SK-N-DZ (cell line): ENCODE data around the gene CDH13.

Experiments used
- DNase-seq: peaks from one replicate; pipeline ENCODE4 v3.0.0-alpha.2; 2015; ENCODE audit warnings: low spot score

CDH13 gene

DNA sequence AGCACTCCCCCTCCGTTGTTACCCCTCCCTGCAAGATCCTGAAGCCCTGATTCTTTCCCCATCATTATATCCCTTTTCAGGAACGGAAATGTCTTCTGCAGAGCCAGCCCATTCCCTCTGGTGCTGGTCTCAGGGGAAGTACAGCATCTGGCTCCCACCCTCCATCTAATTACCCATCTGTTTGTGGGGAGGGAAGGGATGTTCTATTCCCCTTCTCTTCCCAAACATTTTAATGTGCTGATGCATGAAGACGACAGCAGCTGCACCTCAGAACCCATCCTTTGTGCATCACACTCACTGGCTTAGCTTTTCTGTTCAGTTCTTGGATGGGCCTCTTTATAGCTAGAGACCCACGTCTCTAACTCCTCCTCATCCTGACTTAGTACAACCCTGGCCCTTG lies 367.2 kb downstream of the CDH13 start:
- no peak for DNase-seq

DNA sequence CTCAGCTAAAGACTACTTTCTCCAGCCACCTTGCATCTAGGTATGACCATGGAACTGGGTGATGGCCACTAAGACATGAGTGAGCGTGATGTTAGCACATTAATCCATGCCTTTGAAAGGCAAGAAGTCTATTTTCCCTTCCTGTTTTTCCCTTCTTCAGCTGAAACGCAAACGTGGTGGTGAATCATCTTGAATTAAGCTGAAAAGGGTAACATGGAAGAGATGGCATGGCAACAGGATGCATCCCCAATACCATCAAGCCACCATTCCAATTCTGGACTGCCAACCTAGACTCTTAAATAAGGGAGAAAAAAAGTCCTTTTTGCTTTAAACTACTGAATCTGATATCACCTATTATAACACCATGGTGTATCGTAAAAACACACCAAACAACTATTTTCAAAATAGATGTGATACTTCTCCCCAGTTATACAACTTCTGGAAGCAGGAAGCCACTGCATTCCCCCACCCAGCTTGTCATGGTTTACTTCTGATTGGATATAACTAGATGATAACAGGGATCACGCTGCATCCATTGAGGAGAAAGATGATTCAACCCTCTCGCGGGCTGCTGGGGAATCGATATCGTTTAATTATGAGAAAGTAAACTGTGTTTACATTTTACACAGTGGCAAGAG lies 368.6 kb downstream of the CDH13 start:
- no peak for DNase-seq

DNA sequence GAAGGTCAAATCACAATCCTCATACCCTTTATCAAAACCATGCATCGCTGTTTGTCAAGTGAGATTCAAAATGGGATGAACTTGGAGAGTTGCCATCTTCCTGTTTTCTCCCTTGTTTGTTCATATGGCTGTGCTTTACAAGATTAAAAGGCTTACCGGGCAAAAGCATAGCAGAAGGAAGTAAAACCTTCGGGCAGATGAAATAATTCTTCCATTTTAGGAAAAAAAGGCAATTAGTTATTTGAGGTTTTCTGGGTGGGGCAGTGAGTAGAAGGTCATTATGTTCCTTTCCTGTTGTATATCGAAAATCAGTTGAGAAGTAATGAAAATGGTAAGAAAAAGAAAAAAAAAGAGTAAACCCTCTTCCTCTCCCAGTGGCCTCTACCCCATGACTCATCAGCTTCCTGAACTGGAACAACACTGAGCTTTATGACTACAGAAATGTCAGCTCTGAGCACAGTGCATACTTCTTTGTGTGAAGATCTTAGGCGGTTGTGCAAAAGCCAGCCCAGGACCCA lies 369.2 kb downstream of the CDH13 start:
- no peak for DNase-seq

DNA sequence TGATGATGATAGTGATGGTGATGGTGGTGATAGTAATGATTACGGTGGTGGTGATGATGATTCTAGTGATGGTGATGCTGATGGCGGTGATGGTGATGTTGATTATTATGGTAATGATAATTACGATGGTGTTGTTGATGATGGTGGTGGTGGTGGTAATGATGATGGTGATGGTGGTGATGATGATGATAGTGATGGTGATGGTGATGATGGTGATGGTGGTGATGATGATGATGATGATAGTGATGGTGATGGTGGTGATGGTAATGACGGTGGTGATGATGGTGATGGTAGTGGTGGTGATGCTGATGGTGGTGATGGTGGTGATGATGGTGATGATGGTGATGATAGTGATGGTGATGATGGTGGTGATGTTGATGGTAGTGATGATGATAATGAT lies 370.0 kb downstream of the CDH13 start:
- DNase-seq, result no peak

DNA sequence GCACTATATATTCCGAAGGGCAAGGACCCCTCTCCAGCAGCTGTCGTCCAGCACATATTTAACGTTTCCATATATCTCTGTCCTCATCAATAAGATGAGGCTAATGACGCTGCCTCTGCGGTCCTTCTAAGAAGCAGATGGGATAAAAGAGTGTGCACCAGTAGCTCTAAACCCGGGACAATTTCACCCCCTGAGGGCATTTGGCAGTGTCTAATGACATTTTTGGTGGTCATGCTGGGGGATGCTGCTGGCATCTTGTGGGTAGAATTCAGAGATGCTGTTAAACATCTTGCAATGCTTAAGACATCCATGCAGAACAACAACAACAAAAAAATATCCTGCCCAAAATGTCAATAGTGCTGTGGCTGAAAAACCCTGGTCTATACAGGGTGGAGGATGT lies 372.9 kb downstream of the CDH13 start:
- DNase-seq, result no peak

DNA sequence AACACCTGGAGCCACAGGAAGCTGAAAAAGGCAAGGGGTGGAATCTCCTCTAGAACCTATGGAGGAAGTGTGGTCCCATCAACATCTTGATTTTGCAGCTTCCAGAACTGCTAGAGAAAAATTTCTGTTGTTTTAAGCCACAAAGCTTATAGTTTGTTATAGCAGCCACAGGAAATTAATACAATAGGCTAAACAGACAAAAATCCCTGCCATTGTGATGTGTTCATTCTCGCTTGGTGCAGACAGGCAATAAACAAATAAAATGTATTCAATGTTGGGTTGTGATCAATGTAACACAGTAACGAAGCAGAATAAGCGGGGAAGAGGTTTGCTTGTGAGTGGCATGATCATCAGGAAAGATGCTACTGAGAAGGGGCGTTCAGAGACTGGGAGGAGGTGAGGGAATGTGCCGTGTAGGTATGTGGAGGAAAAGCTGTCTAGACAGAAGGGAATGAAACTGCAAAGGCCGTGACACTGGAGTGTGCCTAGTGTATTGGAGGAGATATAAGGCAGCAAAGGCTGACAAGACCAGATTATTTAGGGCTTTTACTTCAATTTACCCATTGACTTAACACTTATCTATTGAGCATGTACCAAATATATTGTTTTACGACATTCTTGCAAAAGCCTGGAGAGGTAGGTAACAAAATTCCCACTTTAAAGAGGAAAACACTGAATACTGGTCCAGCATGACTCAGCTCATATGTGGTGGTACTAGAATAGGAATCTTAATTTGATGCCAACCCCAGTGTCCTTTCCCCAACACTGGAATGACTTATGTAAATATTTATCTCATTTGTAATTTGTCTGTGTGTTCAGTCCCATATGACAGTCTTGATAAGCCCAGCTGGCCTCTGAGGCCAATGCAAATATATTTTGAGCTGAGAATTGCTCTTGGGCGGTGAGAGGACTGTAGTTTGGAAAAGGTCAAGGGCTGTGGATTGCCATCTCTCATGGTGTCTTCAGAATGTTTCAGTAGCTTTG lies 375.9 kb downstream of the CDH13 start:
- DNase-seq, result no peak

DNA sequence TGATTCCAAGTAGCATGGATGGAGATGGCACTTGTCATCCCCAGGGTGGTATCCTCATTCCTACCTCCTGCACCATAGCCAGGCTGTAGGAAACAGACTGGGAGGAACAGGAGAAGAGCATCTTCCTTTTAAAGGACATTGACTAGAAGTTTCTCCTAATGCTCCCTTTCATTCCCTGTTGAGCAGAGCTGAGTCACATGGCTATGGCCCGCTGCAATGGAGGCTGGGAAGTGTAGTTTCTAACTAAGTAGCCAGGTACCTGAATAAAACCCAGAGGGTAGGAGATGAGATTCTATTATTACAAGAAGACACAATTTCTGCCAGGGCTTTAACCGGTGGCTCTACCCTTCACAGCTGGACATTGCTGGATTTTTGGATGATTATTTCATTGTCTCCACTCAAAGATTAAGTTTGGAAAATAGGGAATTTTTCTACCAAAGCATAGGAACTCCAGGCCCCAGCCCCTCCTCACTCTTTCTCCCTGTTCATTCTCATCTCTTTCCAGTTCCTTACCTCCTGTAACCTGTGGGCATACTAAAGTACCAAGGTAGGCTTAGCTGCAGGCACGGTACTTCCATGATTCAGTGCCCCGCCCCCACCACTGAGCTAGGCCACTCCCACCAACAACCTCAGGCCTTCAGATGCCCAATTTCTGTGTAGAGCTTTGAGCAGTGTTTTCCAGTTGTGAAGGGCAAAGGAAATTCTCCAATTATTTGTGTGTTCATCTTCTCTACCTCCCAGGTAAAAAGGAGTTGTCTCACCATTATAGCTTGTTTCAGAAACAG lies 378.3 kb downstream of the CDH13 start:
- DNase-seq, result no peak

DNA sequence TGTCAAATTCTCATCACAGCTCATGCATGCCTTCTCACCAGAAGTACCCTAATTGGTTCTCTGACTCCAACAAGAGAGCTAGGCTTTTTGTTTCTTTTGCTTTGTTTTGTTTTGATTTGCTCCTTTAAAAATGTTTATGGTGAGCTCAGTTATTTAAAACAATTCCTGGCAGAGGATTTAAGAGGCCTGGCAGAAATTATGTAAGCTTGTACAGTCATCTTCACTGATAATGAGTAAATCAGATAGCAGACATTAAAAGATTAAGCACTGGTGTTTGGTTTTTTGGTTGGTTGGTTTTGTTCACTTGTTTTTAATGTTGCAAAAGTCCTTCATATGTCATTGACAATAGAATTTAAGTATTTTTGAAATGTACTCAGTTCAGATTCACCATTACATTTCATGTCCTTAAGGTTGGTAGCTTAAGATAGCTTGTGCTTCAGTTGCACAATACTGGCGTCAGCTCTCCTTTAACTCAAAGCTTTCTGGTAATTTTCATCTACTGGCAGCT lies 378.9 kb downstream of the CDH13 start:
- DNase-seq, result no peak

DNA sequence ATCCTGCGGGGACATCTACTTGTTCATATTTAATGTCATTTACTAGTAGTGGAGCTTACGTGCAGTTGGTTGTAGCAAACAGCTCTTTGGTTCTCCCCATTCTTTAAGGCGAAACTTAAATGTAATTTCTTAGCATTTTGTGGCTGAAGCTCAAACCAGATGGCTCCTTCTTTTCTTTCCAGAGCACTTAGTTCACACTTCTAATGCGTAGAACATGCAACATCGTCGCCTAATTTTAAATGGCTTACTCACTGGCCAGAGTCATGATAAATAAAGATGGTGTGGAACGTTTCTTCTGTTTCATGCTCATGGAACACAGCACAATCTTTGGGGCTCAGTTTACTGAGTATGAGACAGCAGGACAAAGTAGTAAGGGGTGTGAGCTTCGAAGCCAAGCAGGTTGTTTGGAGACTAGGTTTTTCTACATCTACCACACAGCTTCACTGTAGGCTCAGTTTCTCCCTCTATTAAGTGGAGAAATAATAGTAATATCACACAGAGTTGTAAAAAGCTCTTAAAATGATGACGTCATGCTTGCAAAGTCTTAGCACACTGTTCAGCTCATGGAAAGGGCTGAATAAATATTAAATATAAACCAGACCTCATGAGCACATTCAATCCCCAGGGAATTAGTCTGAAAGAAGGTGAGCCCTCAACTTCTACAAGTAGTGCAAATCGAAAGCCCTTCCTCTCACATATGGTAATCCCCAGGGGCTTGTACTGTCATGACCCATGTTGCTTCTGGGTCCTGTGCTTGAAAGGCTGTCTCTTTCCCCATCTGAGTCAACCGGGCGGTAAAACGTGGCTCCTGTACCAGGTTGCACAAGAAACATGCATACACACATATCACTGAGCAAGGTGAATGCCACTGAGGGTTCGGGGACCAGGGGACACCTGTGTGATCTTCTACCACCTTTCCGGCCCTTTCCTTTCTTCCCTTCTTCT lies 384.3 kb downstream of the CDH13 start:
- DNase-seq, result no peak

DNA sequence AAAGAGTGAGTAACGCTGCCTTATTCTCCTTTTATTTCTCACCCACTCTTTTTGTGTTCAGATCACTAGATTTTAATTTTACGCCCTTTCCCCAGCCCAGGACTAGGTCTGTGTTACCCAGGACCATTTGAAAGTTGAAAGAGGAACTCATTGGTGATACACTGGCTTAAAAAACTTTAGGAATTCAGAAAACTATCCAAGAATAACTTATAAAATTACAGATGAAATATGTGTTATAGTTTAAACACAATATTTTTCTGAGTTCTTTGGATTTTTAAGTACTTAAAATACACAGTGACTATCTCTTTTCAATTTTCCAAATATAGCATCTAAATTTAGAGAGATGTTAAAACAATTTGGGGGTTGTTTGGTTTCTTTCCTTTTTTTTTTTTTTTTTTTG lies 385.2 kb downstream of the CDH13 start:
- DNase-seq, result no peak

DNA sequence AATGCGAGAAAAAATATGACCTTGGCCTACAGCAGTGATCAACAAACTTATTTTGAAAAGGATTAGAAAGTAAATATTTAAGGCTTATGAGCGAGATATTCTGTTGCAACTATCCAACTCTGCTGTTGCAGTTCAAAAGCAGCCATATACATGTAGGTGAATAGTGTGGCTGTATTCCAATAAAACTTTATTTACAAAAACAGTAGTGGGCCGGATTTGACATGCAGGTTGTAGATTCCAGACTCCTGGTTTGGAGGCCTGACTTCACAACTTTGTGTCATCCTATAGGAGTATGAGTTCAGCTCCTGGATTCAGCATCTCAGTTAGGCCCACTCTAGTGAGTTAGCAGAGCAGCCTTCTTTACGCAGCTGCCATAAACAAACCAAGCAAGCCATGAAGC lies 386.3 kb downstream of the CDH13 start:
- no peak for DNase-seq

DNA sequence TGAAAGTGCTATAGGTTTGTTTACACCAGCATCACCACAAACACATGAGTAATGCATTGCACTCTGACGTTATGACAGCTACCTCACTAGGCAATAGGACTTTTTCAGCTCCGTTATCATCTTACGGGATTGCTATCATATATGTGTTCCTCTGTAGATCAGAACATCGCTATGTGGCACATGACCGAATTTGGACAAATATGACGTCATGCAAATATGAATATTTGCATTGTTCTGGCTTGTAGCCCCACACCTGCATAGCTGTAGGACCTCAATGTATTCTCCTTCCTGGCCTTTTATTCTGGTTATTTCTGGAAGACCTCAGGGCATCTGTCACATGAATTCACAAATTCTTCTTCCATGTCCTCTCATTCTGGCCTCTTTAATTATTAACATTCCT lies 393.2 kb downstream of the CDH13 start:
- no peak for DNase-seq

DNA sequence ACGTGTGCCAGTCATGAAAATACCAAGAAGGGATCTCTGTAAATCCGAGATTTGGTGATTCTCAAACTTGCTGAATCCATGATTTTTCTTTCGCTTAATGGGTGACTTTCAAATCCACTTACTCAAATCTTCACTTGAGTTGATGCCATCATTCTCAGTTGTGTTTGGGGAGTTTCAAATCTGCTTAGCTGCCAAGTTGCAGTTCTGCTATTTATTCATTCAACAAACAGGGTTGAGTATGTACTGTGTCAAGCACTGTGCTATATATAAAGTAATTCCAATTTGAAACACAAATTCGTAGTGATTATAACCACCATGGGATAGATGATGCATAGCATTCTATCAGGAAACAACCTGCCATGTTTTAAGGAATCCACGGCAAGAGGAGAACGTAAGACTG lies 394.3 kb downstream of the CDH13 start:
- DNase-seq, result no peak

DNA sequence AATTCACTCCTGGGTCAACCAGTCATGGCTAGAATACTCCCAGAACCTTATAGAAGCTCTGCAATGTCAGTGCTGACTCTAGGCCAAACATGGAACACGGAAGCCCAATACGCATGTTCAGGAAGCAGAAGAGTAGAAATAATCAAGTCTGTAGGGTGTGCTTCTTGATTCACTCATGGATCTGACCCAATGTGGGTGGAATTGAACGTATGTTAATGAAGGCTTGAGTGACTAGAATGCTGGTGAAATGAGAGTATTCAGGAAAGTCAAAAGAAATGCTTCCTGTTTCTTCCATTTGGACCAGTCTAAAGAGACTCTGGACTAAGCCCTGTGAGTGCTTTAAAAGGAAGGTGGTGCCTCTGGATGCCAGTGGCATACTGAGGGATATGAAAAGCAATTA lies 395.0 kb downstream of the CDH13 start:
- no peak for DNase-seq

DNA sequence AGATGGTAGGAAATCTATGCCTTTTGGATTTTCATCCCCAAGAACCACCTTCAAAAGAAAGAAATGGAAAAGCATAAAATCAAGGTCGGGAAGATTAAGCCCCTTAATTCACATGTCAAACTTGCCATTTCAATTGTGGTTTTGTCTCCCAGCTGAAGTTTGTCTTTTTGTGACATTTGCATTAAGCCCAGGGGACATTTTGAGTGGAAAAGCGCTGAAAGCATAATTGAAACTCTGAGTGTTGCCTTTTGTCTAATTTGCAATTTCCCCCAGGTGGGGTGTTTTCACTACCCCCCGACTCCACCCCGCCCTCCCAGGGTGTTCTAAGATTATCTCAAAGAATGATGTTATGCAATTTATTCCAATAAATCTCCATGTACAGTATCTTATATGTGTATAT lies 396.2 kb downstream of the CDH13 start:
- no peak for DNase-seq

DNA sequence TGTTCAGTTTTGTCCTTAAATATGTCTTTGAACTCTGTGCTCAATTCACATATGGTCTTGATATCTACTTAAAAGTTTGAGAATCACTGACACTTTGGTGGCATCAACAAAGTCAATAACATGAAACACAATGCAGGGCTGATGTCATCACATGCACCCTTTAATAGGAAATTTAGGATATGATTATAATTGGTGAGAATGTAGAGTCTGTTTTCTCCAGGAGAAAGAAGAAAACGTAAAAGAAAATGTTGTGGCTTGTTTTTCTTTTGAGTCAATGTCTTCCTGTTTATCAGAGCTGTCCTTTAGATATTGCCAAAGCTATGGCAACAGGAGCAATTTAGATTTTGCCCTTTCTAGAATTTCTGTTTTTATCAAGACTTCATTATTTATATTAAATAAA lies 396.9 kb downstream of the CDH13 start:
- no peak for DNase-seq

DNA sequence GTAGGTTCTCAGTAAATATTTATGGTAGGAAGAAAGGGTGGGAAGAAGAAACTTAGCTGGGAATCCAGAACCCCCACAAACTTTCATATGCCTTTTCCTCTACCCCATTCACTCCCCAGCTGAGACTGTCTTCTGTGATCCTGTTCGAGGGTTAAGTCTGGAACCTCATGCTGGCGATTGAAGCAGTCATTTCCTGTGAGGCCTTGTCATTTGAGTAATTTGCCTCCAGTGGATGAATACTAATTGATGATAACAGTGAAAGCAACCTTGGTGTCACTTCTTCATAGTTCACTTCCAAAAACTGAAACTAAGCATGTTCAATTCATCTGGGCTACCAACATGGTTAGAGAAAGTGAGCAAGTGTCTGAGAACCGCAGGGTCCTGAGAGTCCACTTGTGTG lies 401.2 kb downstream of the CDH13 start:
- no peak for DNase-seq

DNA sequence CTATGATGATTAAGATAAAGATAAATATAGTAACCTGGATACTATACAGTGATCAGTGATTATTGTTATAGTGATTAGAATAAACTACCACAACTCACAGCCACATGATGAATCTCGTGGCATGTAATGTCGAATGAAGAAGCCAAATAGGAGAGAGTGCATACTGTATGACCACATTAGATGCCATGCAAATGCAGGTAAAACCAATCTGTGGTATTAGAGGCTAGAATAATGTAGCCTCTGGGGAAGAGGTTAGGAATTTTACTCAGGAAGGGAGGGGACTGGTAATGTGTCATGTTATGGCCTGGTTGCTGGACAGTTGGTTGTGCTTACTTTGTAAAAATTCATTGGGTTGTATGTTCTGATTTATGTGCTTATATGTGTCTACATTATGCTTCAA lies 402.7 kb downstream of the CDH13 start:
- DNase-seq, result no peak

DNA sequence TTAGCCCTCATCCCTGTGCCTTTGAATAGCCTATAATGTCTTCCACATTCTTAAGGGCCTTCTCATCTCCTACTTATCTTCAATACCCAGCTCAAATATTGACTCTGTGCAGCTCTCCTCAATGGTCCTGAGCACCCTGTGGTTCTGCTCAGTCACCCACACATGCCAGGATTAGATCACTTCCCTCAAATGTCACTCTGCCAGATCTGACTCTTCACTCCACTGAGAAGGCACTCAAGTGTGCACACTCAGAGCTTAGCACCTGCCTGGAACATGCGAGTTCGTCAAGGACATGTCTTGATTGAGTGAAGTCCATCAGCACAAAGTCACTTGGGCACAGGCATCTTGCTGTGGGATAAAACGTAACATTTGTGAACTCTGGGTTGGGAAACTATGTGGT lies 404.8 kb downstream of the CDH13 start:
- no peak for DNase-seq

DNA sequence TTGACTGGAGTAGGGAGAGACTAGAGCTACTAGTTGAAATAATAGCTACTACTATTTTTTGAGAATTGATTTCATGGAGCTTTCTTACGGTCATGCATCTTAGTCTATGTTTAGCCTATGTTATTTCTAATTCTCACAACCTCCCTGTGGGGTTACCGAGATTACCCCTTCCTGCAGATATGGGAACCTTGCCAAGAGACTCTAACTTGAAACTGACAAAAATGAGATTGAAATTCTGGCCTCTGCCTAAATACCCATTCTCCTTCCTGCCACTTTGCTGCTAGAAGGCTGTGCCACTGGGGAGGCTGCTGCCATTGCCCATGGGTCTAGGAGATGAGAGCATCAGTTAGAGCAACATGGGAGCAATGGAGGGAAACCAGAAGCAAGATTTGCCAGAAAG lies 410.3 kb downstream of the CDH13 start:
- no peak for DNase-seq

DNA sequence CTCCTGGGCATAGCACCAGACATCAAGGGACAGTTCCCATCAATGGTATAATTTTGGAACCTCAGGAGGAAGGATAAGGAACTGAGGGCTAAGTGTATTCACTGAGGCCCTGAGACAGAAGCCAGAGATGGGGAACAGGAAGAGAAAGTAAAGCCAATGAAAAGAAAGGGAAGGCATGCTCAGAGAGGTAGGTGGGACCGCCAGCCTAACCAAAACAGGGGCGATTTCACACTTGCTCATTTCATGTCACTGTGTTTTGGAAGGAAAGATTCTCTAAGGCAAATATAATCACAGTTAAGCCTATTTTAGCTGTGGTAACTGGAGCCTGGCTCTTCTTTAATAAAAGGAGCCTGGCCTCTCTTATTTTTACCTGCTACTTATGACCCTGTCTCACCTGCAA lies 411.1 kb downstream of the CDH13 start:
- DNase-seq, result no peak
